ENCODE measurements around the gene SLC5A4.

Gene SLC5A4

GRCh38 chr22:32232191-32232830, 22.8 kb downstream of the SLC5A4 start:
- no peak for DNase-seq (ENCODE audit: low read depth)

DNA sequence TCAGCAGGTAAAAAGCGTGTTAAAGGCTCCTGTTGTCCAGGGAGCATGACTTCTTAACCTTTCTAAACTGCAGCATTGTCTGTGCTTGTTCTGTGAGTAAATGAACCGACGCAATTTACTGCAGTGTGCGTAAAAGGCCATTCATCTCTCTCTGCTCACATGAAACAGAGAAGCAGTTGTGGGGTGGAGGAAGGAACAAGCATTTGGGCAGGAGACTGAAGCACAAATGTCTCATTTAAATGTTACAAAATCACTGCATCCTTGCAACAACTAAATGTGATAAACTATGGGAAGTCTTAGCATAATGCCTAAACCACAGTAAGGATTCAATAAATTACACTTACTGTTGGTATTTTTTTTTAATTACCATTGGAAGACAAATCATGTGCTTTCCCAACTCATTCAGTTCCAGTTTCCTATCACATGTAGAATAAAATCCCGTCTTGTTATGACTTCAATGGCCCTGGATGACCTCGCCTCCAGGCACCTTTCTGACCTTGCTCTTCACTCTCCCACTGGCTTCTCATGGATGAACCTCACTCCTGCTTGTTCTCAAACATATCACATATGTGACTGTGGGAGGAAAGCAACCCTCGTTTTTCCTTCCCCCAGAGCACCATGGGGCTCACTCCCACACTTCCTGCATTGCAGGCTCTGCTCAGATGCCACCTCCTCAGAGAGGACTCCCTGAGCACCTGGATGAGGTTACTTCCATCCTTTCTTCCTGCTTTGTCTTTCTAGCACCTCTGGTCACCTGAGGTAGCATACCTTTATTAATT, 28.6 kb downstream of the SLC5A4 start:
- DNase-seq (ENCODE audit: low read depth): no peak

DNA sequence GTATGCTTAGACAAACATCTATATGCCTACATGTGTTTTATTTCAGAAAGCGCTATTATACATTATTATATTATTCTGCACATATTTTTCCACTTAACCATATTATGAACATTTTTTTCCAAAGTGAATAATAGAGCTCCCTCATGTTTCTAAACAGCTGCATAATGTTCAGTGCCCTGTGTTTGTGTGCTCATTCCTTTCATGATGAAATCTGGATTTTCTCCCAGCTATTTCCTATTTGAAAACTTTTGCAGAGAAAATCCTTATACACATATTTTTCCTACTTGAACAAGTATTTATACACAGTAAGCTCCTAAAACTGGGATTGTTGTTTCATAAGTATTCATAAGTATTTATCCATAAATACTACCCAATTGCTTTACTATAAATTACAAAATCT, 32.2 kb downstream of the SLC5A4 start:
- no peak for DNase-seq (ENCODE audit: low read depth)

- no peak for DNase-seq (ENCODE audit: low read depth)
Measured at GRCh38 chr22:32219026-32219425, 36.1 kb downstream of the SLC5A4 start.

DNA sequence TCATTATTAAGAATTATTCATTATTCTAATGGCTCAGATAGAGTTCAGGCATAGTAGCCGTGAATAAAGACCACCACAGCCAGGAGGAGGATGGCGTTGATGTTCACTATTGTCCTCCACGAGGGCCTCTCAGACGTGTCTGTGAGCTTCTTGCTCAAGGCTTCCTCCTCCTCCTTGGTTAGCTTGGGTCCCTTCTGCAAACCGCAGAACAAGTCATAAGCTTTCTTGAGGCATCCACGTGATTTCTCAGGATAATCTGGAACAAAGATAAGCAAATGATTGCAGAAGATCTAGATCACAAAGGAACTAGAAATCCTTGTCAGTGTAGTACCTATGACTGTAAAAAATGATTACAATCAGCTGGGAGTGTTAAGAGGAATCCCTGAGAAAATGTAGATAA, 36.7 kb downstream of the SLC5A4 start:
- DNase-seq (ENCODE audit: low read depth): no peak

DNA sequence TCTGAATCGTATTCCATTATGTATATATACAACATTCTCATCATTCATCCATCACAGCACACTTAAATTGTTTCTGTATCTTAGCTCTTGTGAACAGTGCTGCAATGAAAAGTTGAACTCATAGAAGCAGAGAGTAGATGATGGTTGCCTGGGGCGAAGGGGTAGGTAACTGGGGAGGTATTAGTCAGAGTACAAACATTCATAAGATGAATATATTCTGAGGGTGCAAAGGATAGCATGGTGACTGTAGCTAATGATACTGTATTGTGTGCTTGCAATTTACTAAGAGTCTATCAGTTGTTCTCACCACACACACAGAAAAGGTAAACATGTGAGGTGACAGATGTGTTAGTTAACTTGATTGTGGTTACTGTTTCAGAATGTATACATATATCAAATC, 37.7 kb downstream of the SLC5A4 start:
- DNase-seq (ENCODE audit: low read depth): no peak

DNA sequence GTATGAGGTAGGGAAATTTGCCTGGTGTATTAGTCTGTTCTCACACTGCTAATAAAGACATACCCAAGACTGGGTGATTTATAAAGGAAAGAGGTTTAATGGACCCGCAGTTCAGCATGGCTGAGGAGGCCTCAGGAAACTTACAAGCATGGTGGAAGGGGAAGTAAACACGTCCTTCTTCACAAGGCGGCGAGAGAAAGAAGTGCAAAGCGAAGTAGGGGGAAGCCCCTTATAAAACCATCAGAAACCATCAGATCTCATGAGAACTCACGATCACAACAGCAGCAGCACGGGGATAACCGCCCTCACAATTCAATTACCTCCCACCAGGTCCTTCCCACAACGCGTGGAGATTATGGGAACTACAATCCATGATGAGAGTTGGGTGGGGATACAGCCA, 38.2 kb downstream of the SLC5A4 start:
- no peak for DNase-seq (ENCODE audit: low read depth)

DNA sequence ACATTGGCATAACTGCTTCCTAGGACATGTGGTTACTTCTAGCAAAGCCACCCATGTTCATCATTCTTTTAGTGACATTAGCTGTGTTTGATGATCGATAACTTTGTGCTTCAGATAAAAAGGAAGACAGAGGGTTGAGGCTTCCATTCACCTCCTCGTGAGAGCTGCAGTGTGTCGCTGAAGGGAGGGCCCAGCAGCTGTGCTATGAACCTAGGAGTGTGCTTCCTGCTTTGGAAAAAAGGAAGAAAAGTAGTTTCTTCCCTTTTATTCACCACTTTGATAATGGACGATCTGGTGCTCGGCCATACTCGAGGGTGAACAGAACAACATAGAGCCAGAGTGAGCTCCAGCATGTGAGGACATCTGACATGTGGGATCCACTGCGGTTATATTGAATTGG, 44.1 kb downstream of the SLC5A4 start:
- no peak for DNase-seq (ENCODE audit: low read depth)

- DNase-seq (ENCODE audit: low read depth): no peak
Measured at GRCh38 chr22:32208681-32209080, 46.5 kb downstream of the SLC5A4 start.

GRCh38 chr22:32207971-32208480, 47.1 kb downstream of the SLC5A4 start:
- no peak for DNase-seq (ENCODE audit: low read depth)

DNA sequence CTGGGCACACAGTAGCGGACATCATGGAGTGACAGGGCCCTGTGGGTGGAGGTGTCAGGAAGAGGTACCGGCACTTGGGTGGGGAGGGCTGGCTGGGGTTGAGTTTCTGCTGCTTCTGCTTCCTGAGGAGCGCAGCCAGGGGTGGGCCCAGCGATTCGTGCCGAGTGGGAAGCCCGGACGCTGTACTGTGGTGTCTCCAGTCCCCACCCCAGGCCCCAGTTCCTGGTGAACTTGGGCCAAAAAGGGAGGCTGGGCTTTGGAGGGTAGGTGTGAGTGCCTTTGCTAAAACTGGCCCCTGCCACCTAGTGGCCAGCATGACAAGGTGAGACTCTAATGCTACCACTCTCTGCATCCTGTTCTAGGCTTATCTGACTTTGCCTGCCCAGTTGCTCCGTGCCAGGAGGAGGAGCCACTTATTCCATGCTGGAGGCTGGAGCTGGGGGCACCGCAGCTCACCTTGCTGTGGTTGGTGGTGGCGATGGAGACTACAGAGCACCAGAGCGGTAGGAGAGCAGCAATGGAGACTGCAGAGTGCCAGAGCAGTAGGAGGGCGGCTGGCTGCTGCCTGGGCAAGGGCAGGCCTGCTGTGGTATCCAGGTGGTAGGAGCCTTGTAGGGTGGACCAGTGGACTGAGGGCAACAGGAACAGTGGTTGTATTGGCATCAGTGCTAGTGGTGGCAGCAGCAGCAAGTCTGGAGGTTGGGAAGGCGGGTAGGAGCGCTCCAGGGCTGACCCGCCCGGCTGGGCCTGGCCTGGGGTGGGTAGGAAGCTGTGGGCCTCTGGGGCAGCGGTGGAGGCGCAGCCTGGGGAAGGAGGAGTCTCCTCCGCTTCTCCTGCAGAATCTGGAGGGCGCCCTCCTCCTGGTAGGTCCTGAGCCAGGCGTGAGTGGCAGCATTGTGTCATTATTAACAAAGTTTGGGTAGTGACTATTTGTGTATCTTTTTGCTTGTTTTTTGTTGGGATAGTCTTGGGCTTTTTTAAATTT, 48.1 kb downstream of the SLC5A4 start:
- no peak for DNase-seq (ENCODE audit: low read depth)

DNA sequence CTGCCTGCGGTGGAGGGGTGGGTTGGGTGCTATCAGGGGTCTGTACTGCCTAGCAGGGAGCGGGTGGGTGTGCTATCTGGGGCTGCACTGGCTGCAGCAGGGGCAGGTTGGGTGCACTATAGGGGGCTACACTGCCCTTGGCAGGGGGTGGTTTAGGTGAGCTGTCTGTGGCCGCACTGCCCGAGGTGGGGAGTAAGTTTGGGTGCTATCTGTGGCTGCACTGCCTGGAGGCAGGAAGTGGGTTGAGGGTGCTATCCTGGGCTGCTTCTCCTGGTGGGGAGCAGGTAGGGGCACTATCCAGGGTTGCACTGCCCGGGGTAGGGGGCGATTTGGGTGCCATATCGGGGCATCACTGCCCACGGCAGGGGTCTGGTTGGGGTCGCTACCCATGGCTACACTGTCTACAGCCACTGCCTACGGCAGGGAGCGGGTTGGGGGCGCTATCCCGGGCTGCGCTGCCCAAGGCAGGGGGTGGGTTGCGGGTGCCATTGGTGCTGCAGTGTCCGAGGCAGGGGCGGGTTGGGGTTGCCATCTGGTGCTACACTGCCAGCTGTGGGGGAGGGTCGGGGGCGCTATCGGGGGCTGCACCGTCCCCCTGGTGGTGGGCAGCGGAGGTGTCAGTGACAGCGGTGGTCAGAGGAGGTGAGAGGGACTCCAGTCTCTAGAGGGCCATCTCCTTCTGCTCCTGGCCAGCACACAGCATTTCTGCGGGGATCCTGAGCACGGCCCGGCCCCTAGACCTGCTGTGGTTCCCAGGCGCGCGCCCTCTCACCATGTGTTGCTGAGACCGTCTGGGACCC, 49.0 kb downstream of the SLC5A4 start:
- no peak for DNase-seq (ENCODE audit: low read depth)

- DNase-seq (ENCODE audit: low read depth): peak; percentile 22
Measured at GRCh38 chr22:32204856-32205722, 50.1 kb downstream of the SLC5A4 start, which contains the start of gene RFPL2. TSS of gene RFPL2 (minus strand) at chr22:32205073. CDS start at chr22:32202451, 2,622 bp downstream.

- no peak for DNase-seq (ENCODE audit: low read depth)
Measured at GRCh38 chr22:32204040-32204855, 50.9 kb downstream of the SLC5A4 start.

DNA sequence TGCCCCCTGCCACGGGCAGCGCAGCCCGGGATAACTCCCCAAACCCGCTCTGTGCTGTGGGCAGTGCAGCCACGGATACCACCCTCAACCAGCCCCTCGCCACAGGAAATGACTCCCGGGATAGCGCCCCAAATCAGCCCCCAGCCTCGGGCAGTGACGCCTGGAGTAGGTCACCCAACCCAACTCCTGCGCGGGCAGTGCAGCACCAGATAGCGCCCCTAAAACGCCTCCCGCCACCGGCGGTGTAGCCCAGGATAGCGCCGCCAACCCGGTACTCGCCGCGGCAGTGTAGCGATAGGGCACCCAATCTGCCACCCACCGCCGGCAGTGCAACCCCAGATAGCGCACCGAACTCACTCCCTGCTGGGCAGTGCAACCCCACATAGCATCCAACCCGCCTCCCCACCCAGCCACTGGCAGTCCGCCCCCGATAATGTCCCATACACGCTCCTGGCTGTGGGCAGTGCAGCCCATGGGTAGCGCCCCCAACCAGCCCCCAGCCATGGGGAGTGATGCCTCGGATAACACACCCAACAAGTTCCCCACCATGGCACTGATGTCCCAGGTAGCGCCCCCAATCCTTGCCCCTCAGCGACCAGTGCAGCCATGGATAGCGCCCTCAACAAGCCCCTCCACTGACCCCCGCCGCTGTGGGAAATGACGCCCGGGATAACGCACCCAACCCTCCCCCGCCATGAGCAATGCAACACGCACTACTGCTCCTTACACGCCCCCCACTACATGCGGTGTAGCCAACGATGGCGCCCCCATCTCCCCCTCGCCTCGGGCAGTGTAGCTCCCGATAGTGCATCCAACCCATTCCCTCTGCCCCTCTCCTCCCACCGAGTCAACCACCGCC, 51.7 kb downstream of the SLC5A4 start:
- no peak for DNase-seq (ENCODE audit: low read depth)

GRCh38 chr22:32202539-32203180, 52.5 kb downstream of the SLC5A4 start:
- no peak for DNase-seq (ENCODE audit: low read depth)

DNA sequence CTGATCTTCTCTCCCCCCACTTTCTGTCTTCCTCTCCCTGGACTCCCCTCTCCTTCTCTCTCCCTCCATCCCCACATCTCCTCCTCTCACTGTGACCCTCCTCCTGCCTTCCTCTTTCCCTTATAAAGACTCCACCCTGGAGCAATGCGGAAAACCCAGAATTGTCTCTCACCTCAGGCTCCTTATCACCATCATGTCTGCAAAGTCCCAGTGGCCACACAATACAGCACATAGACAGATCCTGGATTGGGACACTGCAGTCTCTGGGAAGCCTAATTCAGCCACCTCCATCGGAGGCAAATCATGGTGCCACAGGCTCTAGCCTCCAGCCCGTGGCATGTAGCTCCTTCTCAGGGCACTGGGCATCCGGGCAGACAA, 53.0 kb downstream of the SLC5A4 start:
- DNase-seq (ENCODE audit: low read depth): no peak

DNA sequence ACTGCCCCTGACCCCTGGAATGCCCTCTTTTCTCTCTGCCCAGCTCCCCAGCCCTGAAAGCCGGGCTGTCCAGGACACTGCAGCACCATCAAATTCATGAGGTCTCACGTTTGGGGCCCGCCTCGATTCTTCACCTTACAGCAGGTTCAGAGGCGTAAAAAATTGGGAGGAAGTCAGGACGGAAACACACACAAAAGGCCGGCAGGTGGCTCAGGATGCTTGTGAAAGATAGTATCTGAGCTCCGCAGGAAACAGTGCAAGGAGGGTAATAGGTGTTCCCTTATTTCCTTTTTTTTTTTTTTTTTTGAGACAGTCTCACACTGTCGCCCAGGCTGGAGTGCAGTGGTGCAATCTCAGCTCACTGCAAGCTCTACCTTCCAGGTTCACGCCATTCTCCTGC, 54.4 kb downstream of the SLC5A4 start:
- no peak for DNase-seq (ENCODE audit: low read depth)
